Stimulated activated CD4-positive, alpha-beta T cell treated with anti-CD3 and anti-CD28 coated beads, Interleukin-1b, Interleukin-23, amount 100 ng/mL, for 48 hours (primary cell): Measurements from ENCODE around the gene LIMK1.
"Not testable (repeated sequence)": the region's sequence is repeated elsewhere in the genome, so short reads cannot be mapped to it uniquely, and the experiment has no call there.

Experiments used
- DNase-seq: peaks from one replicate; pipeline ENCODE4 v3.0.0-alpha.2; 2020

Gene LIMK1

DNA sequence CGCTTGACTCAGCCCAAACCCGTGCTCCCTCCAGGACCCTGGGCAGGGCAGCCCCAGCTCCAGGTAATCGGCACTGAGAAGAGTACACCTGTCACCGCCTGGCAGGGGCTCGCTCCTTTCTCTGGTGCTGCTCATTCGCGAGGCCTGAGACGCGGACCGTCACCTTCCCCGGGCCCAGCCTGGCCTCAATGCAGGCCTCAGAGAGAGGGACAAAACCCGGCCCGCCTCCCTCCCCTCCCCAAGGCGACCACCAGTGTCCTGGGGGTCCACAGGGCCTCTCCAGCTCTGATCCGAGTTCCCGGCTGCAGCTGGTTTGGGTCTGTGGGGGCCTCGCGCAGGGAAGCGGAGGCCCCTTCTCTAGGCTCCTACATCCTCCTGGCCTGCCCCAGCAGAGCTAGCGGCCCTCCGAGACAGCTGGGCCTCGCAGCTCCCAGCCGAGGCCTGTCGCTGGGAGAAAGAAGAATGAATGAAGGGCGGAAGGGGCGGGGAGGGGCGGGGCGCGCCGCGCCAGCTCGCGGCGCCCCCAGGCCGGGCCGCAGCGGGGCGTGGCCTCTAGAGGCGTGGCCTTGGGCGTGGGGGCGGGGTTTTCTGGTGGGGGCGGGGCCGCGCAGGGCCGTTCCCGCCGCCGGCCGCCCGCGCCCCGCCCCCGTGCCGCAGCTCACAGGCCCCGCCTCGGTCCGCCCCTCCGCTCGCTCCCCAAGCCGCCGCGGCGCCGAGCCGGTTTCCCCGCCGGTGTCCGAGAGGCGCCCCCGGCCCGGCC lies at the start of gene LIMK1:
Gene LIMK1, plus strand, starts transcription at position 688 of the 760 bp plus-strand sequence. CDS start 187 bp downstream, outside the sequence.
- DNase-seq, result peak; percentile 77

- DNase-seq, result no peak
These were observed 46.0 kb upstream of the LIMK1 start for GRCh38 chr7:74037609-74038008.

GRCh38 chr7:74038194-74038961 lies 45.2 kb upstream of the LIMK1 start:
- DNase-seq, result no peak

- DNase-seq, result no peak
These were observed 44.3 kb upstream of the LIMK1 start for GRCh38 chr7:74039337-74039736.

DNA sequence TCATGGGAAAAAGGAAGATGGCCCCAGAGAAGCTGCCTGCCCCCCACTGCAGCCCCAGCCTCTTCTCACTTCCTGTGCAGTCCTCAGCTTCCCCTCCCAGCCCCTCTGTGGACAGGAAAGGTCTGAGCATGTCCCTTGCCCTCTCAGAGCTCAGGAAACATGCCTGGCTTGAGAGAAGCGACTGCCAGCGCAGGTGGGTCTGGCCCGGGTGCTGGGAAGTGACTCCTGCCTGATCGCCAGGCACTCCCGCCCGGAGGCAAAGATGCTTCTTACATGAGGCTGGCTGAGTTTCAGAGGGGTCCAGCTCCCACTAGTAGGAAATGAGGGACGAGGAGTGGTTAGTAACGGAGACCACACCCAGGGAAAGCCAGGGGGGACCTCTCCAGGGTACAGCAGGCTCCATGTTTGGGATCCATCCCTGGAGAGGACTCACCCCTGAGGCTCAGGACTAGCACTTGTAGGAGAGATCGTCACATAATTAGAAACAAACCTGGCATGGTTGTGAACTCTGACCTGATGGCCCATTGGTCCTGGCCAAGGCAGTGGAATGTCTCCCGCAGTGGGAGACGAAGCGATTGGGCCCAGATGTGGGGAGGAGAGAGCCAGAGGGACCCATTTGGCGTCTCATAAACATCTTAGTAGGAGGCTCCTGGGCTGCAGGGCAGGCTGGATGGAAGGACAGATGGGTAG lies 43.4 kb upstream of the LIMK1 start:
- no peak for DNase-seq

DNA sequence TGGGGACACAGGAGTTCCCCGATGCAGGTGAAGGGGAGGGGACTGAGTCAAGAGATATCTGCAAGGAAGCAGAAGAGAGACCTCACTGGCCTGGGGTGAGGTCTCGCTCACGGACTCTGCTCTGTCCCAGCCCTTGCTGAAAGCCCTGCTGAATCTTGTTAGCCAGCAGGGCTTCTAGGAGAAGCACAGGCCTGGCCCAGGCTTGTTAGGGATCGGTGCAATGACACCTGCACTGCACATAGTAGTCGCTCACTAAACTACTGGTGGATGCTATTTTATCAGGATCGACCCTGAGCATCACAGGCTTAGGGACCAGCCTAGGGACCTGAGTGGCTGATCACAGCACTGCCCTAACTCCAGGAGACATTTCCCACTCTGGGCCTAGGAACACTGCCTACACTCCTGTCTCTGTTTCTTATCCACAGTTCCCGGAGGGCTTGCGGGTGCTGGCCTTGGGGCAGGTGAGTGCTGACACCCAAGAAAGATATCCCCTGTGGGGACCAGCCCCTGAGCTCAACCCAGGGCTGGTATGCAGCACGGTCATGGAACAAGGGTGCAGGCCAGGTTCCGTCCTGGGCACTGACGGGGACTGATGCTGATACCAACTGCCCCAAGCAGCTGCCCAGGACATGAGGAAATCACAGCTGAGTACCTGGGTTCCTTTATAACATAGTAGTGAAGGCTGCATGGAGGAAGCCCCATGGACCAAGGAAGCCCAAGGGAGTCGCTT lies 42.6 kb upstream of the LIMK1 start:
- DNase-seq, result no peak

GRCh38 chr7:74042746-74043522 lies 40.7 kb upstream of the LIMK1 start:
- DNase-seq, result no peak

DNA sequence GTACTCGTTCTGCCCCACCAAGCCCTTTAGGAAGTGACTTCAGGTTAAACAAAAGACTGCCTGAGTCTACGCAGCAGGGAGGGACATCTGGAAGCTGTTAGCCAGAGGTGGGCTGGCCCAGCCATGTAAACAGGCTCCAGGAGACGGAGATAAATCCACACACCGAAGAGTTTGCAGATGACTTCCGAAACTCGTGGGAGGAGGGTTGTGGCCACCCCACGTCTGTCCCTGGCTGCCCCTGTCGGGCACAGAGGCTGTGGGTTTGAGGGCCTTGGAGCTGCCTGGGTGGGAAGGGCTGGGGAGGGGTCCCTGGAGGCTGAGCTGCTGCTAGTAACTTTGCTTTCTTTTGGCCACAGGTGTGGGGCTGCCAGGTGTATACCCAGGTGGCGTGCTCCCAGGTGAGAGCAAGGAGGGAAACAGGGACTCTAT lies 40.1 kb upstream of the LIMK1 start:
- no peak for DNase-seq

DNA sequence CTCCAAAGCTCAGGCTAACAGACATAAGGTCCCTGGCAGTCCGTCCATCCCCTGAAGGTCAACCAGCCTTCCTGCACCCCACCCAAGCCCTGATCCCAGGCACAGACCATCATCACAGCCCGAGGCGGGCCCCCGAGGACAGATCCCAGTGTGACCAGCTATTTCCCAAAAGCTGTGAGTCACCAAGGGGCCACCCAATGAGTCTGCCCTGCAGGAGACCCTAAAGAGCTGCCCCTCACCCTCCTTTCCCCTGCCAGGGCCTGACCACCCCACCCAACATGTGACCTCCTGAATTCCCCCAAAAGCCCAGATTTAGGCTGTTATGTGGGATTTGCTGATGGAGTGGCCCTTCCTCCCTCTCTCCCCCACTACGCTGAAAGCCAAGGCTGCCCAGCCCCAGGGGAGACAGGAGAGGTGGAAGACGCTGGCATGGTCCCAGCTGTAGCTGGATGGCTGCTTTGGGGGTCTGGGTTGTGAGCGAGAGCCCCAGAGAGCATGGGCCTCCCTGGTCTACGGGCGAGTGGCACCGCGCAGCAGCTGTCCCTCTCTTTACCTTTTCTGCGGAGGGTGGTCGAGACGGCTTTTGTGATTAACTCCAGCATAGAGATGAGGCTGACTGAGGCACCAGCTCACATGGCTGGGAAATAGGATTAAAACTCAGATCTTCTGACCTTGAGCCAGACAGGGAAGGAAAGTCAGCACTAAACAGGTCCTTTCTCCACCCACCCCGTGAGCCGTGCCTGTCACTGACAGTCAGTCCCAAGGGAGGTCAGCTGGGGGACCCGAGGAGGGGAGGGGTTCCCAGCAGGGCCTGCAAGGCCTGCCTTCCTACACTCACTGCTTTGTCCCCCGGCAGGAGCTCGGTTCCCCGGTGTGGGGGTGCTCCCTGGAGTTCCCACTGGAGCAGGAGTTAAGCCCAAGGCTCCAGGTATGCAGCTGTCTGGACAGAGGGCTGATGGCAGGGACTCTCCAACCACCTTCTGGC lies 38.9 kb upstream of the LIMK1 start:
- DNase-seq, result no peak

DNA sequence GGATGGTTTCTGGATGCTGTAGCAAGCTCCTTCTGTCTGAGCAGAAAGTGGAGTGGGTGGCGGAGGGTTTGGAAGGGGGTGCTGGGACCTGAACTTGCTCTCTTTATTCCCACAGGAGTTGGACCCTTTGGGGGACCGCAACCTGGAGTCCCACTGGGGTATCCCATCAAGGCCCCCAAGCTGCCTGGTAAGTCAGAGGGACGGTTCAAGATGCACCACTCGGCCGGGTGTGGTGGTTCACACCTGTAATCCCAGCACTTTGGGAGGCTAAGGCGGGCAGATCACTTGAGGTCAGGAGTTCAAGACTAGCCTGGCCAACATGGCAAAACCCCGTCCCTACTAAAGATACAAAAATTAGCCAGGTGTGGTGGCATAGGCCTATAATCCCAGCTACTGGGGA lies 37.0 kb upstream of the LIMK1 start:
- not testable (repeated sequence) for DNase-seq

DNA sequence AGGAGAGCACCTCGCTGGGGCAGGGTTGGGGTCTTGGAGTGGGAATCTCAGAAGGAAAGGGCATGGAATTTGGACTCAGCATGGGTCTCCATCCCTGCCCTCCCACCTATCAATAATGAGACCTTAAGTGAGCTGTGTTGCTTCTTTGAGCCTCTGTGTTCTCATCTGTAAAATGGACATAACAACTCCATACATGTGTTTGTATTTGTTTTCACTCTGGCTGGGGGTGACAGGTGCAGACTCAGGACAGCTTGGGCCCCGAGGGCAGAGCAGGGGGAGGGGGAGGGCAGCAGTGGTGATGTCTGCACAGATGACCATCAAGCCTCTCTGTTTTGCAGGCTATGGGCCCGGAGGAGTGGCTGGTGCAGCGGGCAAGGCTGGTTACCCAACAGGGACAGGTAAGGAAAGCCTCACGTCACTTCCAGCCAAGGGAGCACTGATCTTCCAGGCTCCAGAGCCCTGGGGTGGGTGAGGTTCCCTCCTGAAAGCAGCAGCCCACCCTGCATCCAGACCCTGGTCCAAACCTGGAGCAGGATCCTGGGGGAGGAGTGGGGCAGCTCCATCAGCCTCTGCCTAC lies 35.7 kb upstream of the LIMK1 start:
- DNase-seq, result no peak

GRCh38 chr7:74048999-74049599 lies 34.5 kb upstream of the LIMK1 start:
- DNase-seq, result no peak

- DNase-seq, result no peak
These were observed 33.4 kb upstream of the LIMK1 start for GRCh38 chr7:74049997-74050798.

DNA sequence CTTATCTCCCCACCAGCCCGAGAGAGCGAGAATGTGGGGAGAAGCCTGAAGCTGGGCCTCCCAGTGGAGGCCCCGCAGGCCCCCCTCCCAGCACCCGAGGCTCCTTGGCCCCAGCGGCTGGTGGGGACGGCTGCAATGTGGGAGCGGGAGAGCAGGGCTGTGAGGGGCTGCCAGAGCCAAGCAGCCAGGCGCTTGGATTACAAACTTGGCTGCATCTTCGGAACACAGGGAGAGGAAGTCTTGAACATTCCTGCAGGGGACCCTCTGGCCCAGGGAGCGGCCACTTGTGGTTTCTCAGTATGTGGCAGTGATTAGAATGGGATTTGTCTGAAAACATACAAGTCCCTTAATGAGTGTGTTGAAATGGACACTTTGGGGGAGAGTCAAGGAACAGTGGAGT lies 32.4 kb upstream of the LIMK1 start:
- no peak for DNase-seq

DNA sequence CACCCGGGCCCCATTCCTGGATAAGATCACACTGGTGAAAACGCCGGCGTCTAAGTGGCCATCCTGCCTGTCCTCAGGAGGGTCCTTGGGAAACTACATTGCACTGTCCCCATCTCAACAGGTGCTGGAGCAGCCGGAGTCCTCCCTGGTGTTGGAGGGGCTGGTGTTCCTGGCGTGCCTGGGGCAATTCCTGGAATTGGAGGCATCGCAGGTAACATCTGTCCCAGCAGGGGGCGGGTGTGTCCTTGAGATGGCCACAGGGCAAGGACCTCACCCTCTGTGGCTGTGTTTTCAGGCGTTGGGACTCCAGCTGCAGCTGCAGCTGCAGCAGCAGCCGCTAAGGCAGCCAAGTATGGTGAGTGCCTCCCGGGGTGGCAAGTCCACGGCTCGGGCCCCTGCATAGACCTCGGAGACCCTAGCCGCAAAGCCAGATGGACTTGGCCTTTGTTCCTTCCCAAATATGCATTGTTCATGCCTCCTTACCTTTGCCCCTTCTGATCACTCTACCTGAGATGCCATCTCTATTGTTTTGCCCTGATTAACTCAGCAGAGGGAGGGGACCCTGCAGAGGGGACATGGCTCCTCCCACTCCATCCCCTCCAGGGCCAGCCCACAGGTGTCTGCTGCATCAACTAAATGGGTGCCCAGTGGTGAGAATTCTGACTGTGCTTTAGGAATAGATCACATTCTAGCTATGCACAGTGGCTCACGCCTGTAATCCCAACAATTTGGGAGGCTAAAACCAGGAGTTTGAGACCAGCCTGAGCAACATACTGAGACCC lies 31.8 kb upstream of the LIMK1 start:
- DNase-seq, result no peak

GRCh38 chr7:74052628-74053027 lies 31.0 kb upstream of the LIMK1 start:
- no peak for DNase-seq

DNA sequence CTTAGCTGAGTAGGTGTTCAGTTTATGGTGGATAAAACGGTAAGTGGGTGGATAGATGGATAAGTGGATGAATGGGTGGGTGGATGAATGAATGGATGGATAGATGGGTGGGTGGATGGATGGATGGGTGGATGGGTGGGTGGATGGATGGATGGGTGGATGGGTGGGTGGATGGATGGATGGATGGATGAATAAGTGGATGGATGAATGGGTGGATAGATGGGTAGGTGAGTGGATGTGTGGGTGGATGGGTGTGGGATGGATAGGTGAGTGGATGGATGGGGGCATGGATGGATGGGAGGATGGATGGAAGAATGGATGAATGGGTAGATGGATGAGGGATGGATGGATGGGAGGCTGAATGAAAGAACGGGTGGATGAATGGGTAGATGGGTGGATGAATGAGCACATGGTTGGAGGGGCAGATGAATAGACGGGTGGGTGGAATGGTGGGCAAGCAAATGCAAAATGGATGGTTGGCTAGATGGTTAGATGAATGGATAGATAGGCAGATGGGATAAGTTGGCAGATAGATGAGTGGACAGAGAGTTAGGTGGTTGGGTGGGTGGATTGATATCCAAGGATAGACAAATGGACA lies 29.9 kb upstream of the LIMK1 start:
- no peak for DNase-seq
